HepG2 (cell line): ENCODE data around the gene HEXD.

Experiments used
- CTCF ChIP-seq: sonication (generic); formaldehyde crosslinking; IDR thresholded peaks from 2 replicates; pipeline ENCODE4 v1.5.0; 2020; ENCODE audit warnings: mild to moderate bottlenecking, missing genetic modification reagents, moderate library complexity
- EP300 ChIP-seq, 3 experiments: sonication (generic) in 1 of 3; formaldehyde crosslinking in 1 of 3; IDR thresholded peaks; 2 replicates each; pipeline versions ENCODE4 v1.5.1 to v1.6.1; 2011 to 2020; ENCODE audit warnings: low read depth in 2 of 3, low read length in 2 of 3, borderline replicate concordance in 1 of 3, improper control_type of control experiment in 1 of 3, mild to moderate bottlenecking in 1 of 3, missing genetic modification reagents in 1 of 3, moderate library complexity in 1 of 3
- KLF16 ChIP-seq, 2 experiments: sonication (generic) in 1 of 2; formaldehyde crosslinking in 1 of 2; IDR thresholded peaks; 2 replicates each; pipeline versions ENCODE4 v1.6.1 to v1.8.0; 2016 to 2023; ENCODE audit warnings: missing genetic modification reagents in 2 of 2, missing compliant biosample characterization in 1 of 2
- MAFG ChIP-seq: sonication (generic); formaldehyde crosslinking; IDR thresholded peaks from 2 replicates; pipeline ENCODE4 v1.5.1; 2020; ENCODE audit warnings: mild to moderate bottlenecking, missing genetic modification reagents
- NBN ChIP-seq: fragments of 450-650 bp; conservative IDR thresholded peaks from 2 replicates; pipeline ENCODE4 v1.6.1; 2017
- TP53 ChIP-seq: sonication (generic); formaldehyde crosslinking; conservative IDR thresholded peaks from 2 replicates; pipeline ENCODE4 v1.4.0; 2020; ENCODE audit warnings: missing genetic modification reagents
- TF ChIP-seq, protein P1 (sequence below): sonication (generic); formaldehyde crosslinking; IDR thresholded peaks from 2 replicates; pipeline ENCODE4 v1.4.0; 2020; ENCODE audit warnings: mild to moderate bottlenecking, missing genetic modification reagents
- TF ChIP-seq, protein P2 (sequence below): sonication (generic); formaldehyde crosslinking; IDR thresholded peaks from 2 replicates; pipeline ENCODE4 v1.4.0; 2020; ENCODE audit warnings: missing genetic modification reagents
- TF ChIP-seq, protein P3 (sequence below): sonication (generic); formaldehyde crosslinking; IDR thresholded peaks from 2 replicates; pipeline ENCODE4 v1.9.0; 2021; ENCODE audit warnings: missing genetic modification reagents, mild to moderate bottlenecking, borderline replicate concordance

- TF ChIP-seq MAFG (CRISPR knock-in tag) (no peak), CTCF (no peak), TP53 (CRISPR knock-in tag) (no peak), KLF16 (CRISPR knock-in tag; IDR thresholded peaks at IDR 0.05) (no peak), EP300 (IDR thresholded peaks at IDR 0.05; ENCODE audit: low read depth in 2 of 2, low read length in 2 of 2) (no peak), EP300 (CRISPR knock-in tag; IDR thresholded peaks at IDR 0.05; ENCODE audit: borderline replicate concordance) (no peak), NBN (no peak)
- TF ChIP-seq, protein P1, sequence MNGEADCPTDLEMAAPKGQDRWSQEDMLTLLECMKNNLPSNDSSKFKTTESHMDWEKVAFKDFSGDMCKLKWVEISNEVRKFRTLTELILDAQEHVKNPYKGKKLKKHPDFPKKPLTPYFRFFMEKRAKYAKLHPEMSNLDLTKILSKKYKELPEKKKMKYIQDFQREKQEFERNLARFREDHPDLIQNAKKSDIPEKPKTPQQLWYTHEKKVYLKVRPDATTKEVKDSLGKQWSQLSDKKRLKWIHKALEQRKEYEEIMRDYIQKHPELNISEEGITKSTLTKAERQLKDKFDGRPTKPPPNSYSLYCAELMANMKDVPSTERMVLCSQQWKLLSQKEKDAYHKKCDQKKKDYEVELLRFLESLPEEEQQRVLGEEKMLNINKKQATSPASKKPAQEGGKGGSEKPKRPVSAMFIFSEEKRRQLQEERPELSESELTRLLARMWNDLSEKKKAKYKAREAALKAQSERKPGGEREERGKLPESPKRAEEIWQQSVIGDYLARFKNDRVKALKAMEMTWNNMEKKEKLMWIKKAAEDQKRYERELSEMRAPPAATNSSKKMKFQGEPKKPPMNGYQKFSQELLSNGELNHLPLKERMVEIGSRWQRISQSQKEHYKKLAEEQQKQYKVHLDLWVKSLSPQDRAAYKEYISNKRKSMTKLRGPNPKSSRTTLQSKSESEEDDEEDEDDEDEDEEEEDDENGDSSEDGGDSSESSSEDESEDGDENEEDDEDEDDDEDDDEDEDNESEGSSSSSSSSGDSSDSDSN (CRISPR knock-in tag): no peak
- TF ChIP-seq, protein P2, sequence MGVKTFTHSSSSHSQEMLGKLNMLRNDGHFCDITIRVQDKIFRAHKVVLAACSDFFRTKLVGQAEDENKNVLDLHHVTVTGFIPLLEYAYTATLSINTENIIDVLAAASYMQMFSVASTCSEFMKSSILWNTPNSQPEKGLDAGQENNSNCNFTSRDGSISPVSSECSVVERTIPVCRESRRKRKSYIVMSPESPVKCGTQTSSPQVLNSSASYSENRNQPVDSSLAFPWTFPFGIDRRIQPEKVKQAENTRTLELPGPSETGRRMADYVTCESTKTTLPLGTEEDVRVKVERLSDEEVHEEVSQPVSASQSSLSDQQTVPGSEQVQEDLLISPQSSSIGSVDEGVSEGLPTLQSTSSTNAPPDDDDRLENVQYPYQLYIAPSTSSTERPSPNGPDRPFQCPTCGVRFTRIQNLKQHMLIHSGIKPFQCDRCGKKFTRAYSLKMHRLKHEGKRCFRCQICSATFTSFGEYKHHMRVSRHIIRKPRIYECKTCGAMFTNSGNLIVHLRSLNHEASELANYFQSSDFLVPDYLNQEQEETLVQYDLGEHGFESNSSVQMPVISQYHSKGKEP (CRISPR knock-in tag): no peak
- TF ChIP-seq, protein P3, sequence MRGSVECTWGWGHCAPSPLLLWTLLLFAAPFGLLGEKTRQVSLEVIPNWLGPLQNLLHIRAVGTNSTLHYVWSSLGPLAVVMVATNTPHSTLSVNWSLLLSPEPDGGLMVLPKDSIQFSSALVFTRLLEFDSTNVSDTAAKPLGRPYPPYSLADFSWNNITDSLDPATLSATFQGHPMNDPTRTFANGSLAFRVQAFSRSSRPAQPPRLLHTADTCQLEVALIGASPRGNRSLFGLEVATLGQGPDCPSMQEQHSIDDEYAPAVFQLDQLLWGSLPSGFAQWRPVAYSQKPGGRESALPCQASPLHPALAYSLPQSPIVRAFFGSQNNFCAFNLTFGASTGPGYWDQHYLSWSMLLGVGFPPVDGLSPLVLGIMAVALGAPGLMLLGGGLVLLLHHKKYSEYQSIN (CRISPR knock-in tag): no peak
Measured at GRCh38 chr17:82464567-82464929, 46.4 kb downstream of the HEXD start.
